BLaER1 treated with 17β-estradiol and CSF1 and Interleukin-3, amounts not matched to agents 10 nM and 100 nM (cell line): ENCODE data around the gene MITF.

Experiments
- H3K27ac ChIP-seq, 11 experiments: shearing (Covaris generic); formaldehyde crosslinking; 2 replicates each; pipeline ENCODE4 v1.8.1; 2022
- H3K27me3 ChIP-seq, 11 experiments: shearing (Covaris generic); formaldehyde crosslinking; 2 replicates each; pipeline ENCODE4 v1.8.1; 2022
- H3K36me3 ChIP-seq, 11 experiments: shearing (Covaris generic); formaldehyde crosslinking; 2 replicates each; pipeline ENCODE4 v1.8.1; 2022
- H3K4me1 ChIP-seq, 10 experiments: shearing (Covaris generic); formaldehyde crosslinking; 2 replicates each; pipeline ENCODE4 v1.8.1; 2022
- H3K4me2 ChIP-seq, 11 experiments: shearing (Covaris generic); formaldehyde crosslinking; 2 replicates each; pipeline ENCODE4 v1.8.1; 2022
- H3K4me3 ChIP-seq, 10 experiments: shearing (Covaris generic); formaldehyde crosslinking; 2 replicates each; pipeline ENCODE4 v1.8.1; 2022
- H3K9ac ChIP-seq, 11 experiments: shearing (Covaris generic); formaldehyde crosslinking; 2 replicates each; pipeline ENCODE4 v1.8.1; 2022
- H3K9me3 ChIP-seq, 11 experiments: shearing (Covaris generic); formaldehyde crosslinking; replicated peaks in 1 of 11; 2 replicates each; pipeline ENCODE4 v1.8.1; 2022
- H4K20me1 ChIP-seq, 11 experiments: shearing (Covaris generic); formaldehyde crosslinking; 2 replicates each; pipeline ENCODE4 v1.8.1; 2022
- Cebpa-rat ChIP-seq, 11 experiments: shearing (Covaris generic); IDR thresholded peaks; 2 replicates each; pipeline ENCODE4 v1.8.1; 2022

The MITF gene

DNA sequence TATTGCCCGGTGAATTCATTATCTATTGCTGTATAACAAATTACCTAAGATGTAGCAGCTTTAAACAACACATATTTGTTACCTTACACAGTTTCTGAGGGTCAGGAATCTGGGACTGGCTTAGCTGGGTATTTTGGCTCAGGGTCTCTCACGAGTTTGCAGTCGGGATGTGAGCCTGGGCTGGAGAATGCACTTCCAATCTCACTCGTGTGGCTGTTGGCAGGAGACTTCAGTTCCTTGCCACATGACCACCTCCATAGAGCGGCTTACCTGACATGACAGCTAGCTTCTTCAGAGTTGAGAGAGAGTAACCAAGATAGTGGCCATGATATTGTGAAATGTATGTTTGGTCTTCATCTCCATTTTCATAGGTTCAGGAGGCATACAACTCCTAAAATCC is 18.4 kb upstream of the MITF start:
- no peaks in the 10 kb centered on the region for H3K27me3 ChIP-seq
- no peak overlapping the region for H3K4me3 ChIP-seq
- H3K9me3 ChIP-seq: no peaks in the 10 kb centered on the region
- H4K20me1 ChIP-seq: no peaks in the 10 kb centered on the region
- H3K4me2 ChIP-seq: no peak overlapping the region
- H3K36me3 ChIP-seq: no peaks in the 10 kb centered on the region
- no peak overlapping the region for H3K9ac ChIP-seq
- no peak overlapping the region for H3K27ac ChIP-seq
- peaks cover 0 to 7% (median 0%) of the 10 kb centered on the region in 10 experiments; a peak in 1 of 20 replicates for H3K4me1 ChIP-seq
- TF ChIP-seq Cebpa-rat (IDR thresholded peaks at IDR 0.05): 0 out of 22 replicates have a peak, but pooled peaks of 1 of the 11 experiments have one; percentile 13

DNA sequence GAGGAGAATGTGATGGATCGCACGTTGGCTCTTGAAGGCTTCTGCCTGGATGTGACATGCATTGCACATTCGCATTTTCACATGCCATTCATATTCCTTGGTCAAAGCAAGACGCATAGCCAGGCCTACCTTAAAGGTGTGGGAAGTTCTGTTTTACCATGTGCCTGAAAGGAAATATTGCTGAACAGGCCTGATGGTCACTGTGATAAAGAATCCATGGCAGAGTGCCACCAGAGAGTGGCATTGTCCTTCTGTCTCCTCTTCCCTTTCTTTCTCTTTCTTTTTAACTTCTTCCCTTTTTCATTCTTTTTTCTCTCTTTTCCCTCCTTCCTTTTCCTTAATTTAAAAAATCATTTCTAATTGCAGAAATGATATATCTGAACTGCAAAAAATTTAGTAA is 15.9 kb upstream of the MITF start:
- no peak for TF ChIP-seq Cebpa-rat (IDR thresholded peaks at IDR 0.05)
- H3K4me2 ChIP-seq: no peak overlapping the region

DNA sequence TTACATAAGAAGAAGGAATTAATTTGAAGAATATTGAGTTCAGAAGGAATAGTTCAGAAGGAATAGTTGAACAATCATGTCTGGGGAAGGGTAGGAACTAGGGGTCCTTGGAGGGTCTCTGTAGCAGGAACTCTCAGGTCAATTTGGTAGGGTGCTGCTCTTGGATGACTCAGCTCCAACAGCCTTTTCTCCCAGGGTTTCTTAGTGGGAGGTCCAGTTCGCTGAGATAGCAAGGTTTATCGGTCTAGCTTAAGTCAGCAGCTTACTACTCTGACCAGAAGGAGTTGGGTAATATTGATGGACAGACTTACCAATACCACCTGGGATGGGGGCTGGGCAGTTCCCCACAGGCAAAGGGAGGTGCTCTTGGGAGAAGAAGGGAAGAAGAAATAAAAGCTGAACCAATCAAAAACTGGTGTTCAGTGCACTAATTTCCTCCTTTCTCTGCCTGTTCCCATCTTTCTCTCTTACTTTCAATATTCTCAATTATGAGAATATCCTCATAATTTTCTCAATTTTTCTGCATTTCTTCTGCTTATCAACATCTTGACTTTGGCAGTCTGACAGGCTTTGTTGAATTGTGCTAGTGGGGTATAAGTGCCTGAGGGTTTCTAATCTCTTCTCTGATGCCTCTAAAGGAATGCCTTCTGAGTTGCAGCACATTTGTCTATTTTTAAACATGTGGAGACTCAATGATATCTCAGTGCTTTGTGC is 14.4 kb upstream of the MITF start:
- no peak for TF ChIP-seq Cebpa-rat (IDR thresholded peaks at IDR 0.05)
- Histone ChIP-seq H3K27ac (no peak overlapping the region), H3K27me3 (no peaks in the 10 kb centered on the region), H3K9me3 (no peaks in the 10 kb centered on the region), H4K20me1 (no peaks in the 10 kb centered on the region), H3K4me2 (peak overlapping the region in 2 of 11 experiments; percentile 1 to 28; a peak in 2 of 22 replicates), H3K4me1 (peaks cover 0 to 7% (median 0%) of the 10 kb centered on the region in 10 experiments; a peak in 1 of 20 replicates), H3K9ac (no peak overlapping the region), H3K4me3 (no peak overlapping the region), H3K36me3 (no peaks in the 10 kb centered on the region)

More for the DNA sequence above, 15.9 kb upstream of the MITF start:
- Histone ChIP-seq H4K20me1 (no peaks in the 10 kb centered on the region), H3K36me3 (no peaks in the 10 kb centered on the region), H3K27me3 (no peaks in the 10 kb centered on the region), H3K4me3 (no peak overlapping the region), H3K9me3 (no peaks in the 10 kb centered on the region), H3K9ac (no peak overlapping the region), H3K27ac (no peak overlapping the region), H3K4me1 (peaks cover 0 to 7% (median 0%) of the 10 kb centered on the region in 10 experiments; a peak in 1 of 20 replicates)

GRCh38 chr3:69725994-69726571 is 13.2 kb upstream of the MITF start:
- Histone ChIP-seq H3K4me1 (peaks cover 0 to 11% (median 0%) of the 10 kb centered on the region in 10 experiments; a peak in 3 of 20 replicates), H3K36me3 (no peaks in the 10 kb centered on the region), H3K27ac (no peak overlapping the region), H3K9me3 (no peaks in the 10 kb centered on the region), H3K27me3 (no peaks in the 10 kb centered on the region), H3K4me2 (no peak overlapping the region), H3K9ac (no peak overlapping the region), H4K20me1 (no peaks in the 10 kb centered on the region), H3K4me3 (no peak overlapping the region)
- no peak for TF ChIP-seq Cebpa-rat (IDR thresholded peaks at IDR 0.05)

DNA sequence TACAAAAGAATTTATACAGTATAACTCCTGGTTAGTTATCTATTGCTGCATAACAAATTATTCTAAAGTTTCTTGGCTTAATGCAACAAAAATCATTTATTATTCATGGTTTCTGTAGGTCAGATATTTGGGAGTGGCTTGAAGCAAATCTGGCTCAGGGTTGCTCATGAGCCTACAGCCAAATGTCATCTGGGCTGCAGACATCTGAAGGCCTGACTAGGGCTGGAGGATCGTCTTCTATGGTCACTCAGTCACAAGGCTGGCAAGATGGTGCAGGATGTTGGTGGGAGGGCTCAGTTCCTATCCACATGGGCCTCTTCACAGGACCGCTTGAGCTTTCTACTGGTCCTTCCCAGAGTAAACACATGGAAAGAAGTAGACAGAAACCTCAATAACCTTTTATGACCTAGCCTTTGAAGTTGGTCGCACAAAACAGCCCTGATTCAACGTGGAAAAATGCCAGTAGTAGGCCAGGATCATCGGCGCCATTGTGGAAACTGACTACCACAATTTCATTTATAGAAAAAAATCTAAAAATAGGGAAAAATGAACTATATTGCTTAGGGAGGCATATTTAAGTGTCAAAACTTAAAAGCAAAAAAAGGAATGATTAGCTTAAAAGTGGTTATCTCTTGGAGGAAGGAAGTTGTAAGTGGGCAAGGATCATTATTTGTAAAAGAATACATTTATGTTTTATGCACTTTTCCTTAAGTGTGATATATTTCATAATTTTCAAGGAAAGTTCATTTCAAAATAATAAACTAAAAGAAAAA is 9.9 kb upstream of the MITF start:
- TF ChIP-seq Cebpa-rat (IDR thresholded peaks at IDR 0.05): no peak
- H3K4me1 ChIP-seq: peaks cover 0 to 13% (median 0%) of the 10 kb centered on the region in 10 experiments; a peak in 3 of 20 replicates
- H3K4me3 ChIP-seq: no peak overlapping the region

GRCh38 chr3:69731080-69731479 is 8.2 kb upstream of the MITF start:
- H3K4me2 ChIP-seq: peak overlapping the region in 2 of 11 experiments; percentile 12 to 15; a peak in 2 of 22 replicates
- H3K27me3 ChIP-seq: no peaks in the 10 kb centered on the region
- H3K36me3 ChIP-seq: no peaks in the 10 kb centered on the region
- no peak overlapping the region for H3K4me3 ChIP-seq
- TF ChIP-seq Cebpa-rat (IDR thresholded peaks at IDR 0.05): no peak
- no peaks in the 10 kb centered on the region for H4K20me1 ChIP-seq
- peaks cover 0 to 13% (median 0%) of the 10 kb centered on the region in 10 experiments; a peak in 7 of 20 replicates for H3K4me1 ChIP-seq
- H3K9me3 ChIP-seq: no peaks in the 10 kb centered on the region
- H3K27ac ChIP-seq: no peak overlapping the region
- H3K9ac ChIP-seq: no peak overlapping the region

More for the DNA sequence above, 9.9 kb upstream of the MITF start:
- H3K9ac ChIP-seq: no peak overlapping the region
- no peaks in the 10 kb centered on the region for H3K36me3 ChIP-seq
- no peak overlapping the region for H3K4me2 ChIP-seq
- no peaks in the 10 kb centered on the region for H4K20me1 ChIP-seq
- no peak overlapping the region for H3K27ac ChIP-seq
- no peaks in the 10 kb centered on the region for H3K9me3 ChIP-seq
- no peaks in the 10 kb centered on the region for H3K27me3 ChIP-seq

DNA sequence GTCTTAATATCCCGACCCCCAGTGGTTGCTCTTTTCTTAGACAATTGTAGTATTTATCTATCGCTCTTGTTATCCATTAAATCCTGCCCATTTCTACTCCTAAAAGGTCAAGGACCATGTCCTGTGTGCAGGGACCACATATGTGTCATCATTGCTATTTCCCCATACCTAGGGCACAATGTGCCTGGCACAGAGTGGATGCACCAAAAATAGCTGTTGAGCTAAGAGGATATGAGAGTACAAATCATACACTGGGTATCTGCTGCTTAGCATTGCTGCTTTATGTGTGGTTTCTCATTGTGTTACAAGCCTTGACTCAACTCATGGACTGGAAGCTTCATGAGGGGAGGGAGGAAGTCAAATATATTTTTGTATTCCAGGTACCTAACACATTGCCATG is 3.4 kb upstream of the MITF start:
- Histone ChIP-seq H3K9ac (no peak overlapping the region), H3K36me3 (no peaks in the 10 kb centered on the region), H3K9me3 (no peaks in the 10 kb centered on the region), H4K20me1 (peaks cover 0 to 6% (median 0%) of the 10 kb centered on the region in 11 experiments; a peak in 2 of 22 replicates), H3K4me1 (peaks cover 16 to 37% (median 18%) of the 10 kb centered on the region in 10 experiments; a peak in 19 of 20 replicates), H3K4me3 (no peak overlapping the region), H3K27me3 (peaks cover 0 to 23% (median 15%) of the 10 kb centered on the region in 11 experiments; a peak in 19 of 22 replicates), H3K27ac (no peak overlapping the region), H3K4me2 (peak overlapping the region in 3 of 11 experiments; percentile 0 to 11 (median 8); a peak in 1 of 22 replicates)
- no peak for TF ChIP-seq Cebpa-rat (IDR thresholded peaks at IDR 0.05)

- Histone ChIP-seq H3K27me3 (peaks cover 0 to 30% (median 18%) of the 10 kb centered on the region in 11 experiments; a peak in 19 of 22 replicates), H3K4me3 (no peak overlapping the region), H3K36me3 (no peaks in the 10 kb centered on the region), H3K4me1 (peaks cover 16 to 49% (median 18%) of the 10 kb centered on the region in 10 experiments; a peak in 19 of 20 replicates), H4K20me1 (peaks cover 0 to 16% (median 0%) of the 10 kb centered on the region in 11 experiments; a peak in 3 of 22 replicates), H3K9ac (no peak overlapping the region), H3K27ac (no peak overlapping the region), H3K9me3 (no peaks in the 10 kb centered on the region), H3K4me2 (peak overlapping the region in 3 of 11 experiments; percentile 83 to 93 (median 91); a peak in 5 of 22 replicates)
- TF ChIP-seq Cebpa-rat (IDR thresholded peaks at IDR 0.05): peak in 3 of 11 experiments; percentile 29 to 72 (median 60); a peak in 4 of 22 replicates
These were observed 1.9 kb upstream of the MITF start for GRCh38 chr3:69737392-69737791.
